Measurements from ENCODE around the gene LRP5. TPM values are rescaled to one million over a fixed set of nuclear protein-coding genes. Genes with fewer than 3 reads are reported as not detected.

Gene LRP5
- polyA plus RNA-seq, 4 donors, result 39.4 to 58.3 (median 44.3) TPM

- DNase-seq (ENCODE audit: low read depth in 4 of 4, low spot score in 3 of 4), result no peak
These were observed 169.3 kb downstream of the LRP5 start for GRCh38 chr11:68481579-68482240.

DNA sequence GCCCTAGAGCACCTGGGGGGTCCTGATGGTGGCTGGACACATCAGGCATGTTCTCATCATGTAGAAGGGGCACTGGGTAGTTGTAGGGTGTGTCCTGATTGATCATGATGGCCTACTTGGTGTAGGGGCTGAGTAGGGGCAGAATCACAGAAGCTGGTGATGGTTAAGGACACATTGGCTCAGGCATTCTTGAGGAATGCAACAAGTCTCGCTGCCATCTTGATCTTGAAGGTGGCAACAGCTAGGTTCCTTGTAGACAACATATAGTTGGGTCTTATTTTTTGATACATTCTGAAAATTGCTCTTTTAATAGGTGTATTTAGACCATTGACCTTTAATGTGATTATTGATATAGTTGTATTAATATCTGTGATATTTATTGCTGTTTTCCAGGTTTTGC, 176.2 kb downstream of the LRP5 start:
- no peak for DNase-seq (ENCODE audit: low read depth in 4 of 4, low spot score in 3 of 4)

DNA sequence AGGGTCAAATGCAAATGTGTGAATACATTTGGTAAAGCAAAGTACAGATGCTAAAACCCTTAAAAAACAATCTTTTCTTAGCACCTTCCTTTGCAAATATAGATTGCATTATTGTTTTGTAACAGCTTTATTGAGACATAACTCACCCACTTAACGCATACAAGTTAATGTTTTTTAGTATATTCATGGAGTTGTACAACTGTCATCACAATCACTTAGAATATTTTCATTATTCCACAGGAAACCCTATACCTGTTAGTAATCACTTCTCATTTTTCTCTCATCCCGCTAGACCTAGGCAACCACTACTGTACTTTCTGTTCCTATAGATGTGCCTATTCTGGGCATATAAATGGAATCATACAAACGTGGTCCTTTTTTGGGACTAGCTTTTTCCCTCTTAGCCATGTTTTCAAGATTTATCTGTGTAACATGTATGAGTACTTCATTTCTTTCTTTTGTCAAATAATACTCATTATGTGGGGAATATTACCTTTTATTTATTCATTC, 182.9 kb downstream of the LRP5 start:
- no peak for DNase-seq (ENCODE audit: low read depth in 4 of 4, low spot score in 3 of 4)

GRCh38 chr11:68495872-68496271, 183.5 kb downstream of the LRP5 start:
- no peak for DNase-seq (ENCODE audit: low read depth in 4 of 4, low spot score in 3 of 4)

DNA sequence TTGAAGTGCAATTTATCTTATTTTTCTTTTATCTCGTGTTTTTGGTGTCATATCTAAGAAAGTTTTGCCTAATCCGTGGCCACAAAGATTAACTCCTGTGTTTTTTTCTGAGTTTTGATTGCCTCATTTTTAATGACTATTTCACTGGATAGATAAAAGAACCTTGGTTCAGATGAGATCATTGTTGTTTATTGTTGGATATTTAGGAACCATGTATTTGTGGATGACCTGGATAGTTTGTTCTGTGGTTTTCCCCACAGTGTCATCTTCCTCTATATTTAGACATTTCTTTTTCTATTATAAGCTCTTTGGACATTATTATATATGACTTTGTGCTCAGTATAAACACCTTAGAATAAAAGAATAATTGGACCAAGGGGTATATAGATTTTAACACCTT, 185.4 kb downstream of the LRP5 start:
- DNase-seq (ENCODE audit: low read depth in 4 of 4, low spot score in 3 of 4), result no peak

DNA sequence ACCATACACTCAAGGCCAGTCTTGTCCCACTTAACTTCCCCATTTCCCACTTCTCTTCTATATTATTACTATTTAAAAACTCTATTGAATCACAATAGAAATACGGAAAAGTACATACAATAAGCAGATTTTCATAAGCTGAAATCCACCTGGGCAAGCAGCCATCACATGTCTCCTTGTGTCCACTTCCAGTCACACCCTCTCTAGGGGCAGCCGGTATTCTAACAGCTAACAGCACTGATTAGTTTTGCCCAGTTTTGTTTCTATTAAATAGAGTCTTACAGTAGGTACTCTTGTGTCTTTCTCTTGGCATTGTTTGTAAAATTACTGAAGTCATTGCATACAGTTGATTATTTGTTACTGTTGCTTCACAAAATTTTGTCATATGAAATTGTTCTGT, 185.9 kb downstream of the LRP5 start:
- DNase-seq (ENCODE audit: low read depth in 4 of 4, low spot score in 3 of 4), result no peak

Other genes with a start within 250 kb of the LRP5 start
- gene CHKA, start 191.2 kb upstream of the LRP5 start, polyA plus RNA-seq (ENCODE audit: insufficient read length in 4 of 4), result 10 to 100 TPM; 30.7 to 48.7 (median 32.0) TPM
- gene KMT5B, start 99.3 kb upstream of the LRP5 start, polyA plus RNA-seq (ENCODE audit: insufficient read length in 4 of 4), result 10 to 100 TPM; 61.7 to 83.1 (median 80.9) TPM
- gene C11orf24, start 40.6 kb upstream of the LRP5 start, polyA plus RNA-seq (ENCODE audit: insufficient read length in 4 of 4), result 10 to 100 TPM; 24.7 to 27.5 (median 26.4) TPM
- 100 to 1,000 TPM in 2 of 4 donors, 10 to 100 TPM in 2; 82.7 to 109 (median 101) TPM for gene PPP6R3, start 148.2 kb downstream of the LRP5 start, polyA plus RNA-seq (ENCODE audit: insufficient read length in 4 of 4)